Liver (tissue), 9 donors: ENCODE data around the gene TEX12. TPM values are rescaled to one million over a fixed set of nuclear protein-coding genes. Genes with fewer than 3 reads are reported as not detected.

Source experiments
- DNase-seq: peaks from one replicate; pipeline ENCODE4 v3.0.0-alpha.2; 2017; ENCODE audit warnings: low spot score
- H3K27ac ChIP-seq, 2 donors: one replicate each; pipeline ENCODE4 v1.7.0; 2013; ENCODE audit warnings: inconsistent platforms in 2 of 2, low read length in 2 of 2, control low read depth in 1 of 2, low read depth in 1 of 2, mild to moderate bottlenecking in 1 of 2
- H3K27me3 ChIP-seq, 4 donors: one replicate each; pipeline versions ENCODE4 v1.6.1 to v1.7.0; 2013; ENCODE audit warnings: low read length in 3 of 4, inconsistent platforms in 1 of 4, mild to moderate bottlenecking in 1 of 4, moderate library complexity in 1 of 4; ENCODE audit not compliant: control insufficient read depth in 4 of 4, insufficient read depth in 4 of 4
- H3K36me3 ChIP-seq, 4 donors: one replicate each; pipeline versions ENCODE4 v1.6.1 to v1.7.0; 2013; ENCODE audit warnings: low read length in 3 of 4, mild to moderate bottlenecking in 3 of 4, low read depth in 1 of 4, moderate library complexity in 1 of 4; ENCODE audit not compliant: control insufficient read depth in 4 of 4, insufficient read depth in 3 of 4
- H3K4me1 ChIP-seq, 4 donors: one replicate each; pipeline versions ENCODE4 v1.6.1 to v1.7.0; 2013; ENCODE audit warnings: low read length in 3 of 4, mild to moderate bottlenecking in 3 of 4, moderate library complexity in 1 of 4; ENCODE audit not compliant: control insufficient read depth in 4 of 4, insufficient read depth in 4 of 4
- H3K4me3 ChIP-seq, 3 donors: one replicate each; pipeline versions ENCODE4 v1.6.1 to v1.7.0; 2013; ENCODE audit warnings: low read length in 3 of 3, control low read depth in 1 of 3, low read depth in 1 of 3, mild to moderate bottlenecking in 1 of 3
- H3K9ac ChIP-seq, 2 donors: one replicate each; pipeline ENCODE4 v1.7.0; 2013; ENCODE audit warnings: low read length in 2 of 2, mild to moderate bottlenecking in 2 of 2, moderate library complexity in 2 of 2, control low read depth in 1 of 2, low read depth in 1 of 2
- H3K9me3 ChIP-seq, 4 donors: one replicate each; pipeline versions ENCODE4 v1.6.1 to v1.7.0; 2013; ENCODE audit warnings: low read length in 3 of 4; ENCODE audit not compliant: control insufficient read depth in 4 of 4
- ATF3 ChIP-seq: IDR thresholded peaks from 2 replicates; pipeline ENCODE4 v1.6.1; 2016; ENCODE audit warnings: antibody characterized with exemption
- CTCF ChIP-seq: fragments of 150-350 bp; IDR thresholded peaks from 2 replicates; pipeline ENCODE4 v1.5.1; 2017; ENCODE audit warnings: improper control_type of control experiment, low read depth, low read length; ENCODE audit not compliant: missing input control
- EGR1 ChIP-seq, 2 donors: IDR thresholded peaks; 2 replicates each; pipeline ENCODE4 v1.6.1; 2016 to 2018; ENCODE audit warnings: antibody characterized with exemption in 2 of 2, low read depth in 2 of 2
- FOXA1 ChIP-seq: IDR thresholded peaks from 2 replicates; pipeline ENCODE4 v1.6.1; 2016; ENCODE audit warnings: antibody characterized with exemption
- GABPA ChIP-seq, 2 donors: IDR thresholded peaks in 1 of 2; conservative IDR thresholded peaks in 1 of 2; 2 replicates each; pipeline ENCODE4 v1.6.1; 2016; ENCODE audit warnings: antibody characterized with exemption in 2 of 2, mild to moderate bottlenecking in 1 of 2, moderate library complexity in 1 of 2
- HNF4A ChIP-seq, 2 donors: conservative IDR thresholded peaks; 2 replicates each; pipeline ENCODE4 v1.6.1; 2016; ENCODE audit warnings: antibody characterized with exemption in 2 of 2, mild to moderate bottlenecking in 2 of 2
- HNF4G ChIP-seq: IDR thresholded peaks from 2 replicates; pipeline ENCODE4 v1.6.1; 2016; ENCODE audit warnings: antibody characterized with exemption
- JUND ChIP-seq, 2 donors: IDR thresholded peaks; 2 replicates each; pipeline ENCODE4 v1.6.1; 2016; ENCODE audit warnings: antibody characterized with exemption in 2 of 2
- MAX ChIP-seq: IDR thresholded peaks from 2 replicates; pipeline ENCODE4 v1.6.1; 2016; ENCODE audit warnings: antibody characterized with exemption
- NR2F2 ChIP-seq: IDR thresholded peaks from 2 replicates; pipeline ENCODE4 v1.6.1; 2016; ENCODE audit warnings: antibody characterized with exemption
- REST ChIP-seq: IDR thresholded peaks from 2 replicates; pipeline ENCODE4 v1.6.1; 2016; ENCODE audit warnings: antibody characterized with exemption, mild to moderate bottlenecking
- RXRA ChIP-seq, 2 donors: IDR thresholded peaks; 2 replicates each; pipeline ENCODE4 v1.6.1; 2017 to 2018; ENCODE audit warnings: antibody characterized with exemption in 2 of 2, mild to moderate bottlenecking in 1 of 2
- SP1 ChIP-seq: IDR thresholded peaks from 2 replicates; pipeline ENCODE4 v1.6.1; 2018; ENCODE audit warnings: antibody characterized with exemption, mild to moderate bottlenecking
- TAF1 ChIP-seq: conservative IDR thresholded peaks from 2 replicates; pipeline ENCODE4 v1.6.1; 2016; ENCODE audit warnings: antibody characterized with exemption, mild to moderate bottlenecking
- YY1 ChIP-seq: IDR thresholded peaks from 2 replicates; pipeline ENCODE4 v1.6.1; 2016; ENCODE audit warnings: antibody characterized with exemption, mild to moderate bottlenecking
- ZBTB33 ChIP-seq: IDR thresholded peaks from 2 replicates; pipeline ENCODE4 v1.6.1; 2016; ENCODE audit warnings: antibody characterized with exemption
- WGBS: extraction: QIAGEN DNeasy Blood & Tissue Kit; methylation state at CpG from one replicate; pipeline ENCODE4 v1.1.7; 2013; 5-methylcytosine and 5-hydroxymethylcytosine counted together
- polyA plus RNA-seq, 2 donors: library from polyadenylated mRNA; stranded (reverse) in 1 of 2; unstranded in 1 of 2; fragments of 200-250 nt in 1 of 2; fragments of >200 nt in 1 of 2; fragmentation: Nextera tagmentation in 1 of 2; extraction: Ambion mirVana in 1 of 2; gene quantifications; one replicate each; pipeline versions ENCODE4 v1.2.1 to v1.2.3, GENCODE V29; 2013 to 2015
- total RNA-seq, 2 donors: library from RNA; depleted of rRNA; stranded (reverse); fragments of >200 nt; gene quantifications; one replicate each; pipeline ENCODE4 v1.2.3, GENCODE V29; 2014
- donor health status: healthy.
- donor health status: healthy.
- donor health status: healthy.
- donor health status: healthy.
- donor health status: healthy.

Gene TEX12
- total and polyA plus RNA-seq, 4 donors, result 0.07 to 0.42 (median 0.29) TPM; not detected in 1

- H3K27ac ChIP-seq, result no peak overlapping the region
- DNase-seq, result no peak
- 92% methylated on average over 3 of the region's 4 CpGs for WGBS
- no peaks in the 10 kb centered on the region for H3K27me3 ChIP-seq
- H3K36me3 ChIP-seq, result no peaks in the 10 kb centered on the region
- no peak overlapping the region for H3K9ac ChIP-seq
- no peaks in the 10 kb centered on the region for H3K9me3 ChIP-seq
- H3K4me1 ChIP-seq, result no peaks in the 10 kb centered on the region
- no peak for TF ChIP-seq REST
- TF ChIP-seq HNF4G, result no peak
- TF ChIP-seq YY1, result no peak
- TF ChIP-seq EGR1 (IDR thresholded peaks at IDR 0.05; ENCODE audit: low read depth in 2 of 2), result no peak
- TF ChIP-seq MAX, result no peak
- TF ChIP-seq RXRA (IDR thresholded peaks at IDR 0.05), result no peak
- TF ChIP-seq FOXA1, result no peak
- TF ChIP-seq SP1, result no peak
- TF ChIP-seq ZBTB33, result no peak
- no peak for TF ChIP-seq ATF3
- no peak for TF ChIP-seq TAF1
- TF ChIP-seq HNF4A (conservative IDR thresholded peaks at IDR 0.05), result no peak
- no peak for TF ChIP-seq GABPA (IDR thresholded peaks at IDR 0.05 in 1 of 2, conservative IDR thresholded peaks at IDR 0.05 in 1 of 2)
- no peak overlapping the region for H3K4me3 ChIP-seq
Measured at GRCh38 chr11:112134473-112134872, 32.7 kb upstream of the TEX12 start.

GRCh38 chr11:112143597-112143996 lies 23.6 kb upstream of the TEX12 start:
- H3K9me3 ChIP-seq, result peaks cover 0 to 4% (median 0%) of the 10 kb centered on the region in 4 donors
- no peak overlapping the region for H3K9ac ChIP-seq
- WGBS, result 92% methylated on average over 3 of the region's 3 CpGs
- no peak for TF ChIP-seq HNF4G
- no peak for TF ChIP-seq GABPA (IDR thresholded peaks at IDR 0.05 in 1 of 2, conservative IDR thresholded peaks at IDR 0.05 in 1 of 2)
- no peak for TF ChIP-seq YY1
- no peak for TF ChIP-seq EGR1 (IDR thresholded peaks at IDR 0.05; ENCODE audit: low read depth in 2 of 2)
- no peak for TF ChIP-seq ATF3
- no peak for TF ChIP-seq HNF4A (conservative IDR thresholded peaks at IDR 0.05)
- TF ChIP-seq JUND (IDR thresholded peaks at IDR 0.05), result no peak
- TF ChIP-seq NR2F2, result no peak
- no peak for TF ChIP-seq TAF1
- no peak for TF ChIP-seq CTCF
- TF ChIP-seq MAX, result no peak
- TF ChIP-seq REST, result no peak
- TF ChIP-seq RXRA (IDR thresholded peaks at IDR 0.05), result no peak
- TF ChIP-seq ZBTB33, result no peak
- TF ChIP-seq FOXA1, result no peak
- H3K27ac ChIP-seq, result no peak overlapping the region
- no peak overlapping the region for H3K4me3 ChIP-seq
- no peak for DNase-seq
- no peaks in the 10 kb centered on the region for H3K27me3 ChIP-seq
- no peaks in the 10 kb centered on the region for H3K4me1 ChIP-seq
- H3K36me3 ChIP-seq, result peaks cover 0 to 2% (median under 1%) of the 10 kb centered on the region in 4 donors
